ENCODE measurements around the gene ARHGAP33.
A peak's percentile ranks its signal among the peaks of the same experiment; 100 is the strongest.

ARHGAP33 gene

DNA sequence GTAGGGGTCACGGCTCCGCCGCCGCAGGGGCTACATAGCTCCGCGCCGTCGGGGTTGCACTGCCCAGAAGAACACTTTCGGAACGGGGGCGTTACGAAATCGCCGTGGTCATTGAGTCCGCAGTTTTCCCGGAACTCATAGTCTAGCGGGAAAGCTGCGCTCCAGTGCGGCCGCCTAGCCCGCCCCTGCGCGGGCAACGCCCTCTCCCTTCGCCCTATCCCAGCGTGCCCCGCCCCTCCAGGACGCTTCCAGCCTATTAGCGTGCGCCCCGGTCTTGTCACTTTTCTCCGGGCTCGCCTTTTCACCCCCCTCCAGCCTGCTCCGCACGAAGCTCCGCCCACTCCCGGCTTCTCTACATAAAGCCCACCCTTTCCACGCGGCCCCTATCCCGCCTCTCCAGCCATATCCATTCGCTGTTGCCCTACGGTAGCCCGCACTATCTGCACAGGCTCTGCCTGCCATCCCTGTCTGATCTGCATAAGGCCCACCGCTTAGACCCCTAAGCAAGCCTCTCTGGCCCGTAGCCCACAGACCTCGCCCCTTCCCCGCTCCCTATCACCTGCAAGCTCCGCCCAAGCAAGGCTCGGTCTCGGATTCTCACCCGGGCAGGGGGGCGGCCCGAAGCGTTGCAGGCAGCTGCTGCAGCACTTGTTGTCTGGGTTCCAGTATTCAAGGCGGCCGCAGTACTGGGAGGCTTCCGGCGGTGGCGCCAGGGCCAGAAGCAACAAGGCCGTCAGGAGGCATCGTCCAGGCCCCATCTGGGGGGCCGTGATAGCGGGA lies 34.8 kb upstream of the ARHGAP33 start:
- DNase-seq (ENCODE audit: low read depth in 2 of 2) = peak; percentile 92 to 93

DNA sequence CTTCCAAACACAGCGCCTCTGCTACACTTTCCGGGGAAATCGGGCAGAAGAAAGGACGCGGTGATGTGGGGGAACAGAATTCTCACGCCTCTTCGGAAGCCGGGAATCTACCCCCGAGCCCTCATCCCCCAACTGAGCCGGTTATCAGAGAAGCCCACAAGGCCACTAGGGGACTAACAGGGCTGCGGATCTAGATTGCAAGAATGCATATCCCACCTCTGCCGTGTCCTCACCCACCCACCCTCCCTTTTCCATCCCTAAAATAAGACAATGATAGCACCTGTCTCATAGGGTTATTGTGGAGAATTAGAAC lies 34.2 kb upstream of the ARHGAP33 start:
- no peak for DNase-seq (ENCODE audit: low read depth in 2 of 2)

DNA sequence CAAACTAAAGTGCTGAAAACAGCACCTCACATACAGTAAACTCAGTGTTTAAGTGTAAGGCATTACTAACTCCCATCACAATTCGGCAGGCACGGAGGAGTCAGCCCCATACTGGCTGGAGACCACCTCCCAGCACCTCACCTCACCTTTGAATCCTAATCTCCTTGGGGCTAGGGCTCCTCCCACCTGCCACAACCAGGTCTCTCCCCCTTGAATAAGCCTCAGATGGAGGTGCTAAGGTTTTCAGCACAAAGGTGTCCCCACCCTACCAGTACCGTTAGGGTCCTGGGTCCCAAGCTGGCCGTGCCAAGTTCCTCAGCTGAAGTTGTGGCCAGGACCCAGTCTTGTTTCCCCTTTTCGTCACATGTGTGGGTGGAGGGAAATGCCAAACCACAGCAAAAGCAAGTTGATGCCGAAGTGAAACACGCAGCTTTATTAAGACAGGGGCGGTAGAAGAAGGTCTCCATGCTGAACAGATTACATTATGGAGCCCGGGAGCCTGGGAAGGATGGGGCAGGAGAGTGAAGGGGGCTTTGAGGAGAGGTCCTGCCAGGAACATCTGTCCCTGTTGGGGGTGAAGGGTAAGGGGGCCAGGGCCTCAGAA lies 33.1 kb upstream of the ARHGAP33 start, which contains the start of gene IGFLR1:
Gene IGFLR1 (minus strand): TSS at position 332 of the 604 bp plus-strand sequence. CDS start 1,272 bp downstream, outside the sequence.
- DNase-seq (ENCODE audit: low read depth in 2 of 2) = peak; percentile 58 to 65

DNA sequence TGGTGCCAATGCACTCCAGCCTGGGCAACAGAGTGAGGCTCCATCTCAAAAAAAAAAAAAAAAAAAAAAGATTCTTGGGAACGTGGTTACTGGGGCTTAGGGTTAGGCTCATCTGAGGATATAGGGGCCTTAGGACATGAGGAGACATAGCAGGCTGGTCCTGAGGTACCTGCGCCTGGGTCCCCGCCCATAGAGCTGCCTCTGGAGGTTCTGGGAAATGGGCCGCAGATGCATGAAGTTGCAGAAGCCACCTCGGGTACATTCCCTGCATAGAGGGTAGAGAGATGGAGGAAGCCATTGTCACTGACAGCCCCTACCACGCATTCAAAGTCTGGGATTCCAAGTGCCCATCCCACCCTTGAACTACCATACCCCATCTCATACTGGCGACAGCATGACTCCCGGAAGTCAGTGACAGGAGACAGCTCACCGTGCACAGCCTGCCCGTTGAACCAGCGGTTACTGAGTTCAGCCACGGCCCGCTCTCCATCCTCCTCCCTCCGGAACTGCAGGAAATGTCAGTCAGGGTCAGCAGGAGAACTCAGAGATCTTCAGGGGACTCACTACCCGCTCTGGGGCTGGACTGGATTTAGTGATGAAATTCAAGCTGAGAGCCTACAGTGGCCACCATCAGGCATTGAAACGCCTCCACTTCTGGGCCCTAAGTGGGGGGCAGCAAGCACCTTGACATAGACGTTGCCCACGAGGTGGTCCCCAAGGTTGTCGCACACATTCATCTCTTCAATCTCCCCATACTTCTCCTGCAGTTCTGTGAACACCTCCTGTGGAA lies 31.5 kb upstream of the ARHGAP33 start:
- no peak for DNase-seq (ENCODE audit: low read depth in 2 of 2)

DNA sequence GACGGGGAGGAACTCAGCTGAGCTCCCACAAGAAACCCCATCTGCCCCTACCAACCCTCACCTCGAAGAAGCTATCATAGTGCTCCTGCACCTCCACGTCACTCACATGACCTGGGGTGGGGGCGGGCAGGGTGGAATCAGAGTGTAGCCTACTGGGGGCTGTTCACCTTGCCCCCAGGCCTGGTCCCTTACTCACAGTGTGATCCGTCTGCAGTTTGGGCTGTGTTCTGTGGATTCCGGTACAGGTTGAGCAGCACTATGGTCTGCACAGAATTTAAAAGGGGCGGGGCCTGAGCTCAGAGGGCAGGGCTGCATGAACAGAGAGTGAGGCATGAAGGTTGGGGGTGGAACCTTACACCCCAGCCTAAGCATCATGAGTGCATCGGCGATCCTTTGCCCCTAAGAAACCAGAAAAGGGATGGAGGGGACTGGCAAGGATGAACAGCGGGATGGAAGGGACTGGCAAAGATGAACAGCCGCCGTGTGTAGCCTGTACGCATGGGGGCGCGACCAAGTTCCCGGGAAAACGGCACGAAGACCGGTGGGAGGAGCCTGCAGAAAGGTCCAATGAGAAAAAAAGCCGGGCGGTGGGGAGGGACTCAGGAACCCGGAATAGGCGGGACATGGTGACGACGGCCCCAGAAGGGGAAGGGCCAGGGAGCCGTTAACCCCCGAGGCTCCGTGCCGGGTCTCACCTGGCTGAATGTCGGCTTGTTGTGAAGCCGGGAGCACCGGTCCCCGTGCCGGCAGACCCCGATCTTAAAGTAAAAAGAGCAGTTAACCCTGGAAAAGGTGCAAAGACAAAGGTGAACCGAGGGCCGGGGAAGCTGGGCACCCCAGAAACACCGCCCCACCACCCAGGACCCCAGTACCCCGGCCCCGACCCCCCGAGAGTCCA lies 30.7 kb upstream of the ARHGAP33 start:
- DNase-seq (ENCODE audit: low read depth in 2 of 2) = peak; percentile 88 to 90

DNA sequence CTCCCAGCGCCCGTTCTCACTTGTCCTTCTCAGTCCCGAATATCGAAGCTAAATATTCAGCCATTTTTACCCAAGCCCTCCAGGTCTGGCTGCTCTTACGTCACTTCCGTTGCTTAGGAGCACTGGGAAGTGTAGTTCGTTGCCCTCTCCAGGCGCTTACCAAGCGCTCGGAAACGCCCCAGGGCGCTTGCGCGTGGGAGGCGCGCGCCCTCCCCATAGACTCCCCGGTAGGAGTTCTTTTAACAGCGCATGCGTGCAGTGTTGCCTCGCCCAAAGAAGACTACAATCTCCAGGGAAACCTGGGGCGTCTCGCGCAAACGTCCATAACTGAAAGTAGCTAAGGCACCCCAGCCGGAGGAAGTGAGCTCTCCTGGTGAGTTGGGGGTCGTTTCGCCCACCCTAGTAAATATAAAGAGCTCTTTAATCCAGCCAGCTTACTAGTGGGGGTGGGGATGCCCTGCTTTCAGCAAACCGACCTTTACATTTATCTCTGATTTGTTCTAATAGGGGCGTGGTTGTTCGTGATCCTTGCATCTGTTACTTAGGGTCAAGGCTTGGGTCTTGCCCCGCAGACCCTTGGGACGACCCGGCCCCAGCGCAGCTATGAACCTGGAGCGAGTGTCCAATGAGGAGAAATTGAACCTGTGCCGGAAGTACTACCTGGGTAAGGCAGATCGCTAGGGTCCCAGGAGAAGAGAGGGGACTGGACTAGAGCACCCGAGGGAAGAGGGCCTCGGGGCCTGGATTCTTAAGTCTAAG lies 29.9 kb upstream of the ARHGAP33 start, which contains the start of the genes PSENEN and U2AF1L4:
Gene PSENEN (plus strand): TSS at position 324 of the 759 bp plus-strand sequence. CDS start 280 bp downstream, at position 604.
Gene U2AF1L4 (minus strand): TSS at position 91 of the 759 bp plus-strand sequence. CDS start 27 bp downstream, at position 64.
- peak; percentile 95 to 97 for DNase-seq (ENCODE audit: low read depth in 2 of 2)

DNA sequence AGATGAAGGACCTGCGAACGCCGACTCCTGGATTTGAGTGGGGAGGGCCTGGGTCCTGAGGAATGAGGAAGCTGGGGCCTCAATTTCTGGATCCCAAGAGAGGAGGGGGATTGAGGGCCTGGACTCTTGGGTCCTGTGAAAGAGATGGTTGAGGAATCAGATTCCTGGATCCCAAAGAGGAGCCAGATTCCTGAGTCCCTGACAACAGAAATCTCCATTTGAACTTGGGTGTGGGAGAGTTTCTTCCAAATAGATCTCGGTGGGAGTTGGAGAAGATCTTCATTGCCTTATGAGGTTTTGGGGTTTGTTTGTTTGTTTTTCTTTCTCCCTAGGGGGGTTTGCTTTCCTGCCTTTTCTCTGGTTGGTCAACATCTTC lies 29.3 kb upstream of the ARHGAP33 start:
- no peak for DNase-seq (ENCODE audit: low read depth in 2 of 2)

DNA sequence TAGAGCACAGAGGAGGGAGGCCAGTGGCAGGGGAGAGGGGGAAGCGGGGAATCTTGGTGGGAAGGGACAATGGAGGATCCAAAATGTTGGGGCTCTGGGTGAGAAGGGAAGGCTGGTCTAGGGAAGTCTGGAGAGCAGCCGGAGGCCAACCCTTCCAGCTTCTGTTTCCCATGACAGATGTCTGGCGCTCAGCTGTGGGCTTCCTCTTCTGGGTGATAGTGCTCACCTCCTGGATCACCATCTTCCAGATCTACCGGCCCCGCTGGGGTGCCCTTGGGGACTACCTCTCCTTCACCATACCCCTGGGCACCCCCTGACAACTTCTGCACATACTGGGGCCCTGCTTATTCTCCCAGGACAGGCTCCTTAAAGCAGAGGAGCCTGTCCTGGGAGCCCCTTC lies 28.8 kb upstream of the ARHGAP33 start:
- no peak for DNase-seq (ENCODE audit: low read depth in 2 of 2)

DNA sequence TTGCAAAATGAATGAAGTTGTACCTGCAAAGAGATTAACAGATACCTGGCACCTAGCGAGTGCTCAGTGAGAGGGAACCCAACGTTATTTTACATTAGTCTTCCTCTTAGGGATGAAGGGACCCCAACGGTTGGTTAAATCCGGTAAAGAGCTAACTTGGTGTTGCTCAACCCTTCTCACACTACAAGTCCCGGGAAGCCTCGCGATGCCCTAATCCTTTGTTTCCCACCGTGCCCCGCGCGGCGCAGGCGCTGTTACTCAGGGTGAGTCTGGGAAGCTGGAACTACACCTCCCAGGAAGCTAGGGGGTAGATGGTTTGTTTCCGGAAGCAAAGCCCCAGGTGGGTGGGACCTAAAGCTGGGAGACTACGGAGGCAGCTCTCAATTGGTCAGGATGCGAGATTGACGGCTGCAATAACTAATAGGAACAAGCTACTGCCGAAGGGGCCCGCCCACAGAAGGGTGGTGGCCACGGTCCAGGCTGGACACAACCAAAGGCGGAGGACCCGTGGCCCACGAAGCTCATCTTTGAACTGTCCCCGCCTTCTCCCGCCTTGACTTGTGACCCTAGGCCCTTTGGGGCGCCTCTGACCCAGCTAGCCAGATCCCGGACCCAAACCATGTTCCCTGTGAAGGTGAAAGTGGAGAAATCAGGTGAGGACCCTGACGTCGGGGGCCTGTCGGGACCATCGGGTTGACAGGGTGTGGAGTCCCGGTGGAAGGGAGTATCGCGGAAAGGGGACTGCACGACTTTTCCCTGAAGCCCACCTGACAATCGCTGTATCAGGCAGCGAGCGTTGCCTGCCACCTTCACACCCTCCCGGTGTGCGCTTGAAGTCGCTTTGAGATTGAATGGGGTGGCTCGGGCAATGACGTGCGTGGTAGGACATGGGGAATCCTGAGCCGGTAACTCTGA lies 27.0 kb upstream of the ARHGAP33 start, which contains the start of gene LIN37:
Gene LIN37 (plus strand): TSS at position 471 of the 915 bp plus-strand sequence. CDS start 149 bp downstream, at position 620.
- DNase-seq (ENCODE audit: low read depth in 2 of 2) = peak; percentile 98 to 100

DNA sequence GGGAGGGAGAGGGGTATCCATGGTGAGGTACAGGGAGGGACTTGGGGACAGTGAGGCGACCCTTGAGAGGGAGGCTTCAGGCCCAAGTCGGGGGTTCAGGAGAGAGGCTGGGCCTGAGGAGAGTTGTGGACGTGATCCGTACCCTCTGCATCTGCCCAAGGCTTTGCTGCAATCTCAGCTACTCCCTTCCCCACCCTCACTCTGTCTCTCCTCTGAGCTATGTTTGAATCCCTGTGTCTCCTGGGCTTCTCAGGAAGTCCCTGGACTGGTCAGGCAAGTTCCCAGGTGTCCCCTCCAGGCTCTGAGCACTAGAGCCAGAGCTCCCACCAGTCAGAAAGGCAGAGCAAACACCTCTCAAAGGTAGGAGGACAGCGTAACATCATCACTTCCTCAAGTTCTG lies 25.2 kb upstream of the ARHGAP33 start:
- no peak for DNase-seq (ENCODE audit: low read depth in 2 of 2)

DNA sequence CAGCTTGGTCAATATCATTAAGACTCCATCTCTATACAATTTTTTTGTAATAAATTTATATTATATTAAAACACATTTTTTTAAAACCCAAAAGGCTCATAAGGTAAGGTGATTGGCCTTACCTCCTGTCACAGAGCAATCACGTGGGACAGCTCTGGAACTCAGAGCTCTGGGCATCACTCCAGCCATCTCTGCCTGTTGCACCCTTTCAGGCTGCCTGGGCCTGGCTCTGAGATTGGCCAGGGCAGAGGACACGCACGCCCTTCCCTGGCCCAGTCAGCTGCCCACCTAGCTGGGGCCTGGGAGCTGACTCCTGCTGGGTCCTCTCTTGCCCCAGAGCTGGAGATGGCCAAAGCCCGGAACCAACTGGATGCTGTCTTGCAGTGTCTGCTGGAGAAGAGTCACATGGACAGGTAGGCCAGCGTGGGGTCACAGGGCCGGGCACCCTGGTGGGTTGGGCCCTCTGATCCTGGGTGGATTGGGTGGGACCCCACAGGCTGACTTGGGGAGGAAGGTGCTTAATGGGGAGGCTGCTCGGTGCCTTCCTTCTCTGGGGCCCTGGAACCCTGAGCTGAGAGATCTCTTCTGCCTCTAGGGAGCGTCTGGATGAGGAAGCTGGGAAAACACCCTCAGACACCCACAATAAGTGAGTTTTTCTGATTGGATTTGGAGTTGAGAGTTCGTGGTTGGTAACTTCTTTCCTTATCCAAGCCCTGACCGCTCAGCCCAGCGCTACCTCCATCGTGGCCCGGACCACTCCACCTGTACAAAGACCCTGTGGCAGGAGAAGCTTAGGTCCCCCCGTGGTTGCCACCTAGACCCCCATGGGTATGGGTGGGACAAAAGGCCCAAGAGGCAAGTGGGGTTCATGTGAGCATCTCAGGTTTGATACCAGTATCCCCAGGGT lies 23.3 kb upstream of the ARHGAP33 start:
- no peak for DNase-seq (ENCODE audit: low read depth in 2 of 2)

DNA sequence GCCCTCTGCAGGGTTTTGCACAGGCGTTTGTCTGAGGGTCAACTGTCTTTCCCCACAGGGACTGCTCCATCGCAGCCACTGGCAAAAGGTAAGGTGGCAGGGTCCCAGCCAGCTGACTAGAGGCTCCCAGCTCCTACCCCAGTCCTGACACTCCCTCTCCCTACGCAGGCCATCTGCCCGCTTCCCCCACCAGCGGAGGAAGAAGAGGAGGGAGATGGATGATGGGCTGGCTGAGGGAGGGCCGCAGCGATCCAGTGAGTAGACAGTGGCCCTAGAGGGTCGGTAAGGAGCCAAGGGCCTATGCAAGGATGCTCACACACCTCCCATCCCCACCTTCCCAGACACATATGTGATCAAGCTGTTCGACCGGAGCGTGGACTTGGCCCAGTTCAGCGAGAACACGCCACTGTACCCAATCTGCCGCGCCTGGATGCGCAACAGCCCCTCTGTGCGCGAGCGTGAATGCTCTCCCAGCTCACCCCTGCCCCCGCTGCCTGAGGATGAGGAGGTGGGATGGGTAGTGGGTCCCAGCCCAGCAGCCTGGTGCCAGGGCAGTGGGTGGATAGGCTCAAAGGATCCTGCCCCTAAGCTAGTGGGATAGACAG lies 22.5 kb upstream of the ARHGAP33 start:
- DNase-seq (ENCODE audit: low read depth in 2 of 2) = no peak

DNA sequence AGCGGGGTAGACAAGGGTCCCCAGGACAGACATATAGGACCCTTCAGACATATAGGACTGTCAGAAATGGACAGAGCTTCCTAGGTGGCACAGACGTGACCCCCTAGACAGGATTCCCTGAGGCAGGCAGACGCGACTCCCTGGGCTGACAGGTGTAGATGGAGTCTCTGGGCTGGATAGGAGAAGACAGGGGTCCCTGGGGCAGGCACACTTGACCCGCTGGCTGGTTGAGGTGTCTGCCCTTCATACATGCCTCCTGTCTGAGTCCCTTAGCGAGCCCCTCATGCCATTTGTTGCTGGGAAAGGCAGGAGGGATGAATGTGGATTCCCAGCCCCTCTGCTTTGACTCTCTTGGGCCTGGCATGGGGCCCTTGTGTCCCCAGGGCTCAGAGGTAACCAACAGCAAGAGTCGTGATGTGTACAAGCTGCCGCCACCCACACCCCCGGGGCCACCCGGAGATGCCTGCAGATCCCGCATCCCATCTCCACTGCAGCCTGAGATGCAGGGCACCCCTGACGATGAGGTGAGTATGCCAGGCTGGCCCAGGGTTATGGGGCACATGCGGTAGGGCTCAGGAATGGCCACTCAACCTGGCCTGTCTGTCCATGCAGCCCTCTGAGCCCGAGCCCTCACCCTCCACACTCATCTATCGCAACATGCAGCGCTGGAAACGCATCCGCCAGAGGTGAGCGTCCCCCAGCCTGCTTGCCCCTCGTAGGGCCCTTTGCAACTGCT lies 21.6 kb upstream of the ARHGAP33 start:
- no peak for DNase-seq (ENCODE audit: low read depth in 2 of 2)

DNA sequence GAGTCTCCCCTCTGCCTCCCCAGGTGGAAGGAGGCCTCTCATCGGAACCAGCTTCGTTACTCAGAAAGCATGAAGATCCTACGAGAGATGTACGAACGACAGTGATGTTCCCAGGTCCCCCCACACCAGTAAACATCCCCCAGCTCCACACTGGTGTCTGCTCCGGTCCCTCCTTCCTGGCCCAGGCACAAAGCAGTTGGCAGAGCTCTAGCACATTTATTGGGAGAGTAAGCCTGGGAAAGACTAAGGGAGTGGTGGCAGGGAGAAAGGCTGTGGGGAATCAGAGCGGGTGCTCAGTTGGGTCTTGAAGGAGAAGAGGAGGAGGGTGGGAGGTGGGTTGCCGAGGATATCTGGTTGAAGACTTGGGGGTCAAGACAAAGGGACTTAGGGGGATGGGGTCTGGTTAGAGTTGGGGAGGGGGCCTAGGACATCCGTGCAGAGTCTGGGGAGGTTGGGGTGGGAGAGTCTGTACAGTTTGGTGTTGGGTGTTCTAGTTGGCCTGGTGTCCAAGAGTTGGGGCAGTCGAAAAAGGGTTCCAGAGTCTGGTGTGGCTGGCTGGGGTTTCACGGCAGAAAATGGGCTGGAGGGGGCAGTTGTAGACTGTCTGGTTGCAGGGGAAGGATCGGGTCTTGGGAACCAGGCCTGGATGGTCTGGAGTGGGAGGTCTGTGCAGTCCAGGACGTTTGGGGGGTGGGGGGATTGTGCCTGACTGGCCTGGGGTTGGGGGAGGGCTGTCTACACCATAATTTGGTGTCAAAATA lies 20.8 kb upstream of the ARHGAP33 start:
- DNase-seq (ENCODE audit: low read depth in 2 of 2) = no peak

DNA sequence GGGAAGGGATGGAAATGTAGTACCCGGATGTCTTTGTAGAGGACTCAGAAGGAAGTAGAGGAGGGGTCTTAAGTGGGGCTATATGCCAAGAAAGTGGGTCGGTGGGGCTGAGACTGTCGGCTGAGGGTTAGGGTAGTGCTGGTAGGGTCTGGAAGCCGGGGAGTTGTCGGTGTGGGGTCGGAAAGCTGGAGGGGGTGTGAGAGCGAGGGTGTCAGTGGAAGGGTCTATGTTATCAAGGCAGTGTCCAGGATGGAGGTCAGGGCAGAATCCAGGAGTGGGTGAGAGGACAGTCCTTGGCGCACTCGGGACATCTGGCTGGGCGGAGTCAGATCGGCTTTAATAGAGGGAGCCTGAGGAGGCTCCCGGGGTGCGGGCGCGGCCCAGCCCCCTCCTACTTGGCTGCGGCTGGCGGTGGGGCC lies 20.2 kb upstream of the ARHGAP33 start:
- no peak for DNase-seq (ENCODE audit: low read depth in 2 of 2)

Data from stimulated activated CD8-positive, alpha-beta memory T cell treated with anti-CD3 and anti-CD28 coated beads, Interleukin-7, amount 100 ng/mL, for 4 hours (primary cell).